Measurements from ENCODE around the gene PAK5. TPM values are rescaled to one million over a fixed set of nuclear protein-coding genes. Genes with fewer than 3 reads are reported as not detected.

PAK5 gene
- 0.01 and 0.03 TPM in 2 replicates for polyA plus RNA-seq (2011; rRNA removed)
- not detected in 2 replicates for polyA plus RNA-seq (2012; cell fraction: cytosol; rRNA removed)
- not detected in 2 replicates for polyA plus RNA-seq (2012; cell fraction: nucleus; rRNA removed)
- not detected in 3 replicates for polyA plus RNA-seq (2017; fragmentation: RNase III; extraction: RNeasy Plus Mini Kit Qiagen cat#74134 plus additional on column Dnase treatment)
- polyA minus RNA-seq (2011; rRNA and poly(A)+ RNA removed) = 0.05 and 0.12 TPM in 2 replicates

GRCh38 chr20:9838378-9839295 lies at the start of gene PAK5:
PAK5 (minus strand) TSS chr20:9839076; CDS start chr20:9644328, 194,748 bp downstream.
- 19% methylated on average over 50 of the region's 57 CpGs for WGBS (ENCODE audit: missing lambda C conversion rate)
- POLR2A ChIA-PET = no interaction called here
- peak; percentile 82 to 93 for ATAC-seq

GRCh38 chr20:9887706-9888105 lies 48.8 kb upstream of the PAK5 start:
- Histone ChIP-seq H3K9me3 (no peaks in the 10 kb centered on the region), H3K27ac (no peak overlapping the region), H3K4me2 (no peak overlapping the region), H3K4me3 (no peak overlapping the region), H3K4me1 (no peaks in the 10 kb centered on the region)
- ChIA-PET CTCF (interaction anchor here (1.3 to 2.1 kb wide), 4 partner anchors 9 to 480 kb away, joined by 3 to 9 read pairs (median 4); no protein-coding TSS in a partner anchor), POLR2A (interaction anchor here (0.6 kb wide), 1 partner anchor 21 kb away, joined by 4 read pairs; no protein-coding TSS in a partner anchor)
- DNase-seq (ENCODE audit: low read depth in 1 of 2, low spot score in 1 of 2) (no peak), FAIRE-seq (no peak), ATAC-seq (no peak)
- TF ChIP-seq HDAC2 (IDR thresholded peaks at IDR 0.05) (no peak), ZSCAN20 (CRISPR knock-in tag; IDR thresholded peaks at IDR 0.05) (no peak), GATA3 (IDR thresholded peaks at IDR 0.05; ENCODE audit: borderline replicate concordance) (no peak), ATOH8 (CRISPR knock-in tag; IDR thresholded peaks at IDR 0.05; ENCODE audit: low read depth) (no peak), HOXB5 (CRISPR knock-in tag; IDR thresholded peaks at IDR 0.05) (no peak), MYC (IDR thresholded peaks at IDR 0.05; ENCODE audit: borderline replicate concordance, low read length) (no peak), RCOR1 (IDR thresholded peaks at IDR 0.05; ENCODE audit: low read depth, low read length) (no peak), PHF8 (IDR thresholded peaks at IDR 0.05; ENCODE audit: borderline replicate concordance, low read depth) (no peak), EHF (CRISPR knock-in tag; IDR thresholded peaks at IDR 0.05) (no peak), FOXS1 (CRISPR knock-in tag; IDR thresholded peaks at IDR 0.05) (no peak), POLR2A (IDR thresholded peaks at IDR 0.05; ENCODE audit: low read length) (no peak)
- TF ChIP-seq, protein P1, sequence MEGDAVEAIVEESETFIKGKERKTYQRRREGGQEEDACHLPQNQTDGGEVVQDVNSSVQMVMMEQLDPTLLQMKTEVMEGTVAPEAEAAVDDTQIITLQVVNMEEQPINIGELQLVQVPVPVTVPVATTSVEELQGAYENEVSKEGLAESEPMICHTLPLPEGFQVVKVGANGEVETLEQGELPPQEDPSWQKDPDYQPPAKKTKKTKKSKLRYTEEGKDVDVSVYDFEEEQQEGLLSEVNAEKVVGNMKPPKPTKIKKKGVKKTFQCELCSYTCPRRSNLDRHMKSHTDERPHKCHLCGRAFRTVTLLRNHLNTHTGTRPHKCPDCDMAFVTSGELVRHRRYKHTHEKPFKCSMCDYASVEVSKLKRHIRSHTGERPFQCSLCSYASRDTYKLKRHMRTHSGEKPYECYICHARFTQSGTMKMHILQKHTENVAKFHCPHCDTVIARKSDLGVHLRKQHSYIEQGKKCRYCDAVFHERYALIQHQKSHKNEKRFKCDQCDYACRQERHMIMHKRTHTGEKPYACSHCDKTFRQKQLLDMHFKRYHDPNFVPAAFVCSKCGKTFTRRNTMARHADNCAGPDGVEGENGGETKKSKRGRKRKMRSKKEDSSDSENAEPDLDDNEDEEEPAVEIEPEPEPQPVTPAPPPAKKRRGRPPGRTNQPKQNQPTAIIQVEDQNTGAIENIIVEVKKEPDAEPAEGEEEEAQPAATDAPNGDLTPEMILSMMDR (IDR thresholded peaks at IDR 0.05) = no peak

More at GRCh38 chr20:9838378-9839295, at the start of gene PAK5:
- no peak for FAIRE-seq
- H3K27ac ChIP-seq = peak within 1 kb of the TSS in 1 of 2 experiments; percentile 58; a peak in 2 of 6 replicates
- H3K4me2 ChIP-seq = peak within 1 kb of the TSS; percentile 73
- peak; percentile 56 to 68 for DNase-seq (ENCODE audit: low read depth in 1 of 2, low spot score in 1 of 2)
- peaks cover 9% of the 10 kb centered on the region; the same call in 1 of the 3 replicates for H3K4me1 ChIP-seq
- H3K9me3 ChIP-seq = peaks cover 12% of the 10 kb centered on the region; the same call in 2 of the 3 replicates
- CTCF ChIA-PET = interaction anchor here (1.0 to 1.5 kb wide), 3 partner anchors 9 to 222 kb away, joined by 3 read pairs; no protein-coding TSS in a partner anchor
- peak within 1 kb of the TSS; percentile 41 for H3K4me3 ChIP-seq
- TF ChIP-seq RCOR1 (IDR thresholded peaks at IDR 0.05; ENCODE audit: low read depth, low read length) (no peak), E2F6 (IDR thresholded peaks at IDR 0.05; ENCODE audit: borderline replicate concordance, low read depth) (0 out of 2 replicates have a peak, but pooled peaks have one; percentile 16)

- no peak overlapping the region for H3K4me2 ChIP-seq
- no peaks in the 10 kb centered on the region for H3K9me3 ChIP-seq
- ChIA-PET POLR2A (no interaction called here), CTCF (interaction anchor here (1.3 to 7.3 kb wide), 3 partner anchors 17 to 268 kb away, joined by 3 to 48 read pairs (median 4); no protein-coding TSS in a partner anchor)
- peak; percentile 73 for FAIRE-seq
- H3K4me1 ChIP-seq = no peaks in the 10 kb centered on the region
- DNase-seq (ENCODE audit: low read depth in 1 of 2, low spot score in 1 of 2) = no peak
- WGBS (ENCODE audit: missing lambda C conversion rate) = 33% methylated on average over 1 of the region's 1 CpG
- ATAC-seq = no peak
- no peak overlapping the region for H3K27ac ChIP-seq
- H3K4me3 ChIP-seq = no peak overlapping the region
- no peak for TF ChIP-seq KDM1A (IDR thresholded peaks at IDR 0.05; ENCODE audit: low read depth)
- TF ChIP-seq MAZ (IDR thresholded peaks at IDR 0.05; ENCODE audit: borderline replicate concordance, low read depth, low read length) = no peak
- no peak for TF ChIP-seq RARB (CRISPR knock-in tag; IDR thresholded peaks at IDR 0.05)
- no peak for TF ChIP-seq RFX5 (IDR thresholded peaks at IDR 0.05)
- no peak for TF ChIP-seq TFCP2L1 (CRISPR knock-in tag; IDR thresholded peaks at IDR 0.05)
- TF ChIP-seq E2F6 (IDR thresholded peaks at IDR 0.05; ENCODE audit: borderline replicate concordance, low read depth) = no peak
- TF ChIP-seq BCL3 (IDR thresholded peaks at IDR 0.05) = no peak
- TF ChIP-seq NR3C1 (IDR thresholded peaks at IDR 0.05) = no peak
- TF ChIP-seq, protein P2, sequence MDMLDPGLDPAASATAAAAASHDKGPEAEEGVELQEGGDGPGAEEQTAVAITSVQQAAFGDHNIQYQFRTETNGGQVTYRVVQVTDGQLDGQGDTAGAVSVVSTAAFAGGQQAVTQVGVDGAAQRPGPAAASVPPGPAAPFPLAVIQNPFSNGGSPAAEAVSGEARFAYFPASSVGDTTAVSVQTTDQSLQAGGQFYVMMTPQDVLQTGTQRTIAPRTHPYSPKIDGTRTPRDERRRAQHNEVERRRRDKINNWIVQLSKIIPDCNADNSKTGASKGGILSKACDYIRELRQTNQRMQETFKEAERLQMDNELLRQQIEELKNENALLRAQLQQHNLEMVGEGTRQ (IDR thresholded peaks at IDR 0.05) = no peak
- TF ChIP-seq ZFP36 (IDR thresholded peaks at IDR 0.05; ENCODE audit: borderline replicate concordance, partially characterized antibody) = no peak
- TF ChIP-seq SMC3 (IDR thresholded peaks at IDR 0.05) = no peak
- no peak for TF ChIP-seq KDM5A (IDR thresholded peaks at IDR 0.05)
- no peak for TF ChIP-seq EHF (CRISPR knock-in tag; IDR thresholded peaks at IDR 0.05)
- TF ChIP-seq MAX (IDR thresholded peaks at IDR 0.05) = no peak
- no peak for TF ChIP-seq RCOR1 (IDR thresholded peaks at IDR 0.05; ENCODE audit: low read depth, low read length)
- TF ChIP-seq POLR2A (IDR thresholded peaks at IDR 0.05; ENCODE audit: low read length) = no peak
Observed at GRCh38 chr20:9886227-9886626, 47.4 kb upstream of the PAK5 start.
